Upper lobe of left lung (tissue), 4 donors: ENCODE results near the gene ARPC1B.

Source experiments
- EP300 ChIP-seq, 4 donors: sonication (generic); formaldehyde crosslinking; IDR thresholded peaks; one replicate each; pipeline ENCODE4 v1.5.1; 2017; ENCODE audit warnings: antibody characterized with exemption in 4 of 4, control low read depth in 2 of 4
- POLR2A ChIP-seq, 4 donors: fragments of 450-650 bp; IDR thresholded peaks; one replicate each; pipeline ENCODE4 v1.5.1; 2016 to 2017; ENCODE audit warnings: antibody characterized with exemption in 4 of 4, mild to moderate bottlenecking in 2 of 4
- POLR2AphosphoS5 ChIP-seq, 2 donors: sonication (generic); formaldehyde crosslinking; IDR thresholded peaks; one replicate each; pipeline ENCODE4 v1.5.1; 2017; ENCODE audit warnings: antibody characterized with exemption in 2 of 2
- TF ChIP-seq, protein P1 (sequence below), 6 experiments: fragments of 450-650 bp in 4 of 6; fragments of 200-600 bp in 2 of 6; sonication (generic) in 2 of 6; IDR thresholded peaks; one replicate each; pipeline ENCODE4 v1.5.1; 2016 to 2019; ENCODE audit warnings: antibody characterized with exemption in 6 of 6

DNA sequence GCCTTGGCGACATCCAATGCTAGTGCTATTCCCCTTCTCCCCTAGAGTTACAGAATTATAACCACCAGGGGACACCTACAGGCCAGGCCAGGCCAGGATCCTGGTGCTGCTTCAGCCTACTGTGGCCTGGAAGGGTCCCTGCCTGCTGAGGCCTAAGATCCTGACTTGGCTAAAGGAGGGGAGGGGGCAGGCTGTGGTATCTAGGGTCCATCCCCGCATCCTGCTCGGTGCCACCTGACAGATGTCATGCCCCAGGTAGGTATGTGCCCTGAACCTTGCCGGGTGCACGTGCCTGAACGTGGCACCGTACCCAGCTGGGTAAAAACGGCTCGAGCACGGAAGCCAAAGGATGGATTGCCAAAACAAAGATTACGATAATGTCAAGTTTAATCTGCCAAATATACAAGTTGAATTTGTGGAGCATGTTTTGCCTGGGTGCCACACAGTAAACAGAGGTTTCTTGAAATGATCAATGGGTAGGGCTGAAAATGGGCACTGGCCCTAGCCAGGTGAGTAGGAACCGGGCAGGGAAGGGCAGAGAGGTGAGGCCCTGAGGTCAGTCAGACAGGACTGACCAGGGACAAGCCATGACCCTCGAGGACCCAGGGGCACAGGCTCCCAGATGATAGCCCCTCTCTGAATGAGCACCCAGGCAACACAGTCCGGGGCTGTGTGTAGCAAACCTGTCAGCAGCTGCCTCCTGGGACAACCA, 21.2 kb downstream of the ARPC1B start:
- TF ChIP-seq, protein P1, sequence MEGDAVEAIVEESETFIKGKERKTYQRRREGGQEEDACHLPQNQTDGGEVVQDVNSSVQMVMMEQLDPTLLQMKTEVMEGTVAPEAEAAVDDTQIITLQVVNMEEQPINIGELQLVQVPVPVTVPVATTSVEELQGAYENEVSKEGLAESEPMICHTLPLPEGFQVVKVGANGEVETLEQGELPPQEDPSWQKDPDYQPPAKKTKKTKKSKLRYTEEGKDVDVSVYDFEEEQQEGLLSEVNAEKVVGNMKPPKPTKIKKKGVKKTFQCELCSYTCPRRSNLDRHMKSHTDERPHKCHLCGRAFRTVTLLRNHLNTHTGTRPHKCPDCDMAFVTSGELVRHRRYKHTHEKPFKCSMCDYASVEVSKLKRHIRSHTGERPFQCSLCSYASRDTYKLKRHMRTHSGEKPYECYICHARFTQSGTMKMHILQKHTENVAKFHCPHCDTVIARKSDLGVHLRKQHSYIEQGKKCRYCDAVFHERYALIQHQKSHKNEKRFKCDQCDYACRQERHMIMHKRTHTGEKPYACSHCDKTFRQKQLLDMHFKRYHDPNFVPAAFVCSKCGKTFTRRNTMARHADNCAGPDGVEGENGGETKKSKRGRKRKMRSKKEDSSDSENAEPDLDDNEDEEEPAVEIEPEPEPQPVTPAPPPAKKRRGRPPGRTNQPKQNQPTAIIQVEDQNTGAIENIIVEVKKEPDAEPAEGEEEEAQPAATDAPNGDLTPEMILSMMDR (IDR thresholded peaks at IDR 0.05): no peak
- no peak for TF ChIP-seq POLR2A (IDR thresholded peaks at IDR 0.05)
- TF ChIP-seq POLR2AphosphoS5 (IDR thresholded peaks at IDR 0.05): no peak
- no peak for TF ChIP-seq EP300 (IDR thresholded peaks at IDR 0.05)
